Neural cell (in vitro differentiated cells): ENCODE measurements around the gene FEN1. TPM values are rescaled to one million over a fixed set of nuclear protein-coding genes. Genes with fewer than 3 reads are reported as not detected.

Experiments
- H2AFZ ChIP-seq: fragments of 200-600, 300-800 bp; sonication (generic), shearing (Covaris generic); 2 replicates; pipeline ENCODE4 v1.6.0; 2014; ENCODE audit warnings: low read depth, mild to moderate bottlenecking, antibody characterized with exemption, low read length, moderate library complexity
- H3F3A ChIP-seq: fragments of 200-600 bp; shearing (Covaris generic); 2 replicates; pipeline ENCODE4 v1.6.1; 2016; ENCODE audit warnings: mild to moderate bottlenecking, moderate library complexity, mixed read lengths, antibody characterized with exemption, low read length; ENCODE audit not compliant: insufficient read depth, poor library complexity, severe bottlenecking
- H3K27ac ChIP-seq: fragments of 200-600, 300-800 bp; sonication (generic), shearing (Covaris generic); 2 replicates; pipeline ENCODE4 v1.5.1; 2014; ENCODE audit warnings: mild to moderate bottlenecking, low read length, moderate library complexity
- H3K27me3 ChIP-seq: fragments of 300-800, 200-600 bp; sonication (generic), shearing (Covaris generic); 2 replicates; pipeline ENCODE4 v1.6.0; 2014; ENCODE audit warnings: mild to moderate bottlenecking, low read depth, low read length, moderate library complexity; ENCODE audit not compliant: insufficient read depth
- H3K36me3 ChIP-seq: fragments of 300-800, 200-600 bp; sonication (generic), shearing (Covaris generic); 2 replicates; pipeline ENCODE4 v1.5.1; 2014; ENCODE audit warnings: mild to moderate bottlenecking, antibody characterized with exemption, low read length, moderate library complexity; ENCODE audit not compliant: insufficient read depth
- H3K4me2 ChIP-seq: fragments of 300-800, 200-600 bp; sonication (generic), shearing (Covaris generic); 2 replicates; pipeline ENCODE4 v1.6.0; 2014; ENCODE audit warnings: mild to moderate bottlenecking, low read length
- H3K4me3 ChIP-seq: fragments of 300-800, 200-600 bp; sonication (generic), shearing (Covaris generic); 2 replicates; pipeline ENCODE4 v1.5.1; 2014; ENCODE audit warnings: mild to moderate bottlenecking, low read length, moderate library complexity
- H3K79me2 ChIP-seq: fragments of 200-600 bp; shearing (Covaris generic); replicated peaks from 2 replicates; pipeline ENCODE4 v1.6.0; 2014; ENCODE audit warnings: mild to moderate bottlenecking, low read length, moderate library complexity; ENCODE audit not compliant: insufficient read depth
- H3K9ac ChIP-seq: fragments of 300-800, 200-600 bp; sonication (generic), shearing (Covaris generic); 2 replicates; pipeline ENCODE4 v1.6.1; 2016; ENCODE audit warnings: mild to moderate bottlenecking, low read length, mixed read lengths
- H3K9me2 ChIP-seq: fragments of 200-600 bp; shearing (Covaris generic); 2 replicates; pipeline ENCODE4 v1.6.1; 2016; ENCODE audit warnings: mild to moderate bottlenecking, low read length, mixed read lengths; ENCODE audit not compliant: insufficient read depth
- H3K9me3 ChIP-seq: fragments of 200-600, 300-800 bp; sonication (generic), shearing (Covaris generic); 2 replicates; pipeline ENCODE4 v1.6.1; 2016; ENCODE audit warnings: mild to moderate bottlenecking, mixed run types, low read length, moderate library complexity, mixed read lengths
- H4K20me1 ChIP-seq: fragments of 200-600 bp; shearing (Covaris generic); 2 replicates; pipeline ENCODE4 v1.6.1; 2016; ENCODE audit warnings: mild to moderate bottlenecking, mixed run types; ENCODE audit not compliant: insufficient read depth
- EP300 ChIP-seq: fragments of 450-650 bp; conservative IDR thresholded peaks from 2 replicates; pipeline ENCODE4 v1.6.1; 2014; ENCODE audit warnings: antibody characterized with exemption, mild to moderate bottlenecking, moderate library complexity; ENCODE audit not compliant: poor library complexity, severe bottlenecking
- EZH2 ChIP-seq: fragments of 200-600, 300-800 bp; shearing (Covaris generic), sonication (generic); IDR thresholded peaks from 2 replicates; pipeline ENCODE4 v1.6.1; 2014; ENCODE audit warnings: antibody characterized with exemption, low read length, borderline replicate concordance, mild to moderate bottlenecking; ENCODE audit not compliant: insufficient read depth, poor library complexity, severe bottlenecking
- MXI1 ChIP-seq: fragments of 450-650 bp; conservative IDR thresholded peaks from 2 replicates; pipeline ENCODE4 v1.6.1; 2014; ENCODE audit warnings: antibody characterized with exemption, mild to moderate bottlenecking; ENCODE audit not compliant: poor library complexity, severe bottlenecking
- POLR2AphosphoS5 ChIP-seq: IDR thresholded peaks from 2 replicates; pipeline ENCODE4 v1.6.1; 2012
- RAD21 ChIP-seq: fragments of 450-650 bp; conservative IDR thresholded peaks from 2 replicates; pipeline ENCODE4 v1.6.1; 2014; ENCODE audit warnings: antibody characterized with exemption, mild to moderate bottlenecking, moderate library complexity
- SMC3 ChIP-seq: fragments of 450-650 bp; conservative IDR thresholded peaks from 2 replicates; pipeline ENCODE4 v1.6.1; 2014; ENCODE audit warnings: antibody characterized with exemption, mild to moderate bottlenecking, moderate library complexity; ENCODE audit not compliant: poor library complexity
- TAF1 ChIP-seq: IDR thresholded peaks from 2 replicates; pipeline ENCODE4 v1.6.1; 2012; ENCODE audit warnings: low read depth
- polyA plus RNA-seq: library from polyadenylated mRNA; depleted of rRNA; stranded (reverse); fragments of >200 nt; gene quantifications from 2 replicates; pipeline ENCODE4 v1.2.3, GENCODE V29; 2014
- TF ChIP-seq, protein P1 (sequence below): fragments of 450-650 bp; IDR thresholded peaks from 2 replicates; pipeline ENCODE4 v1.5.1; 2014; ENCODE audit warnings: antibody characterized with exemption, mild to moderate bottlenecking, moderate library complexity; ENCODE audit not compliant: poor library complexity, severe bottlenecking
- TF ChIP-seq, protein P2 (sequence below): IDR thresholded peaks from 2 replicates; pipeline ENCODE4 v1.6.1; 2012; ENCODE audit warnings: borderline replicate concordance

The FEN1 gene
- polyA plus RNA-seq, 1 donor from 2014 or later = 27.2 TPM

DNA sequence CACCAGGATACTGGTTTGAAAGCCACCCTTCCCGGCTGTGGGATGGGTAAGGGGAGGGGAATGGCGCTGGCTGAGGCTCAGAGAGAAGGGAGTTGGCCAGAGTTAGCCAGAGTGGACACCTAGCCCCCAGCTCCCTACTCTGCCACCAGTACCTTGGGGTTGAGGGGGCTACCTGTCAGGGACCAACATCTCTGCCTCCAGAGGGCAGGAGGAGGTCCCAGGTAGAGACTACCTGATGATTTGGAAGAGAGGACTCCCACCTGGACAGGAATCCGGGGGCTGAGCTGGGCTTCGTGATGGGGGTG lies 36.6 kb upstream of the FEN1 start:
- Histone ChIP-seq H2AFZ (no peak overlapping the region), H3K4me3 (no peak overlapping the region), H3K9me3 (no peaks in the 10 kb centered on the region), H3K9ac (no peak overlapping the region), H3K27me3 (peaks cover 15% of the 10 kb centered on the region), H3K4me2 (no peak overlapping the region), H3F3A (no peaks in the 10 kb centered on the region), H3K79me2 (no peaks in the 10 kb centered on the region), H3K27ac (no peak overlapping the region), H3K36me3 (no peaks in the 10 kb centered on the region), H3K9me2 (no peaks in the 10 kb centered on the region), H4K20me1 (no peaks in the 10 kb centered on the region)
- no peak for TF ChIP-seq TAF1
- TF ChIP-seq, protein P1, sequence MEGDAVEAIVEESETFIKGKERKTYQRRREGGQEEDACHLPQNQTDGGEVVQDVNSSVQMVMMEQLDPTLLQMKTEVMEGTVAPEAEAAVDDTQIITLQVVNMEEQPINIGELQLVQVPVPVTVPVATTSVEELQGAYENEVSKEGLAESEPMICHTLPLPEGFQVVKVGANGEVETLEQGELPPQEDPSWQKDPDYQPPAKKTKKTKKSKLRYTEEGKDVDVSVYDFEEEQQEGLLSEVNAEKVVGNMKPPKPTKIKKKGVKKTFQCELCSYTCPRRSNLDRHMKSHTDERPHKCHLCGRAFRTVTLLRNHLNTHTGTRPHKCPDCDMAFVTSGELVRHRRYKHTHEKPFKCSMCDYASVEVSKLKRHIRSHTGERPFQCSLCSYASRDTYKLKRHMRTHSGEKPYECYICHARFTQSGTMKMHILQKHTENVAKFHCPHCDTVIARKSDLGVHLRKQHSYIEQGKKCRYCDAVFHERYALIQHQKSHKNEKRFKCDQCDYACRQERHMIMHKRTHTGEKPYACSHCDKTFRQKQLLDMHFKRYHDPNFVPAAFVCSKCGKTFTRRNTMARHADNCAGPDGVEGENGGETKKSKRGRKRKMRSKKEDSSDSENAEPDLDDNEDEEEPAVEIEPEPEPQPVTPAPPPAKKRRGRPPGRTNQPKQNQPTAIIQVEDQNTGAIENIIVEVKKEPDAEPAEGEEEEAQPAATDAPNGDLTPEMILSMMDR = no peak
- TF ChIP-seq SMC3 = no peak
- no peak for TF ChIP-seq EZH2
- TF ChIP-seq, protein P2, sequence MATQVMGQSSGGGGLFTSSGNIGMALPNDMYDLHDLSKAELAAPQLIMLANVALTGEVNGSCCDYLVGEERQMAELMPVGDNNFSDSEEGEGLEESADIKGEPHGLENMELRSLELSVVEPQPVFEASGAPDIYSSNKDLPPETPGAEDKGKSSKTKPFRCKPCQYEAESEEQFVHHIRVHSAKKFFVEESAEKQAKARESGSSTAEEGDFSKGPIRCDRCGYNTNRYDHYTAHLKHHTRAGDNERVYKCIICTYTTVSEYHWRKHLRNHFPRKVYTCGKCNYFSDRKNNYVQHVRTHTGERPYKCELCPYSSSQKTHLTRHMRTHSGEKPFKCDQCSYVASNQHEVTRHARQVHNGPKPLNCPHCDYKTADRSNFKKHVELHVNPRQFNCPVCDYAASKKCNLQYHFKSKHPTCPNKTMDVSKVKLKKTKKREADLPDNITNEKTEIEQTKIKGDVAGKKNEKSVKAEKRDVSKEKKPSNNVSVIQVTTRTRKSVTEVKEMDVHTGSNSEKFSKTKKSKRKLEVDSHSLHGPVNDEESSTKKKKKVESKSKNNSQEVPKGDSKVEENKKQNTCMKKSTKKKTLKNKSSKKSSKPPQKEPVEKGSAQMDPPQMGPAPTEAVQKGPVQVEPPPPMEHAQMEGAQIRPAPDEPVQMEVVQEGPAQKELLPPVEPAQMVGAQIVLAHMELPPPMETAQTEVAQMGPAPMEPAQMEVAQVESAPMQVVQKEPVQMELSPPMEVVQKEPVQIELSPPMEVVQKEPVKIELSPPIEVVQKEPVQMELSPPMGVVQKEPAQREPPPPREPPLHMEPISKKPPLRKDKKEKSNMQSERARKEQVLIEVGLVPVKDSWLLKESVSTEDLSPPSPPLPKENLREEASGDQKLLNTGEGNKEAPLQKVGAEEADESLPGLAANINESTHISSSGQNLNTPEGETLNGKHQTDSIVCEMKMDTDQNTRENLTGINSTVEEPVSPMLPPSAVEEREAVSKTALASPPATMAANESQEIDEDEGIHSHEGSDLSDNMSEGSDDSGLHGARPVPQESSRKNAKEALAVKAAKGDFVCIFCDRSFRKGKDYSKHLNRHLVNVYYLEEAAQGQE = no peak
- TF ChIP-seq RAD21 = no peak
- TF ChIP-seq EP300 = no peak
- TF ChIP-seq POLR2AphosphoS5 = no peak
- TF ChIP-seq MXI1 = no peak

DNA sequence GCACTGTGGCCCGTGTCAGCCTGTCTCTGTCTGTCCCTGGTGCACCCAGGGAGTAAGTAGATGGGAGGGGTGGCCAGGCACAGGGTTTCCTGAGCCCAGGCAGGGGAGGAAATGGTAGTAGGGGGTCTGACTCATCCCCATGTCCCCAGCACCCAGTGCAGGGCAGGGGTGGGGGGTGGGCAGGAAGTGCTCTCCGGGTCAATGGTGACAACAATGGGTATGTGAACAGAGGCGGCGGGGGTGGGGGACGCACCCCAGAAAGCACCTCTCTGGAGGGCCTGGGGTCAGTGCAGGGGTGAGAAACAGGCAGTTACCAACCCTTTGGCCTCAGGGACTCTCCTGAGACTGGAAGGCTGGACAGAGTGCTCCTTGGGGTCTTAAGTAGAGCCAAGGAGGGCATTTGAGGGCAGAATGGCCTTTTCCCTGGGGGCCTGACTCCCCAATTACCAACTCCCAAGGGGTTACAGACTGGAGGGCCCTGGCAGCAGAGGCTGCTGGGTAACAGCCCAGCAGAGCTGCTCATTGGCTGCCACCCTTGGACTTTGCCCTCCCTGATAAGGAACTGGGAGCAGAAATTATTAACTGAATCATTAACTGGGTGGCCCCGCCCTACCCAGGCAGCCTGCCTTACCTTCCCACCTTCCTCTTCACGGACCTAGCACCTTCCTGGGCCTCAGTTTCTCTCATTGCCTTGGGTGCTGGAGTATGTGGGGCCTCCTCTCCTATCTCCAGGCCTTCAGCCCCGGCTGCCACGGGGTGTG lies 36.1 kb upstream of the FEN1 start:
- peaks cover 15% of the 10 kb centered on the region for H3K27me3 ChIP-seq
- TF ChIP-seq, protein P1 = no peak
- TF ChIP-seq SMC3 (no peak), TAF1 (no peak), EP300 (no peak), POLR2AphosphoS5 (no peak), EZH2 (no peak), MXI1 (no peak), RAD21 (no peak)
- TF ChIP-seq, protein P2 = no peak
- no peak overlapping the region for H3K4me2 ChIP-seq
- H3K79me2 ChIP-seq = no peaks in the 10 kb centered on the region
- no peaks in the 10 kb centered on the region for H3F3A ChIP-seq
- H3K27ac ChIP-seq = no peak overlapping the region
- H3K36me3 ChIP-seq = no peaks in the 10 kb centered on the region
- no peaks in the 10 kb centered on the region for H3K9me2 ChIP-seq
- no peak overlapping the region for H3K4me3 ChIP-seq
- H3K9me3 ChIP-seq = no peaks in the 10 kb centered on the region
- H3K9ac ChIP-seq = no peak overlapping the region
- no peaks in the 10 kb centered on the region for H4K20me1 ChIP-seq
- H2AFZ ChIP-seq = no peak overlapping the region
